VCaP (cell line): Measurements from ENCODE around the gene FGR.
"Not testable (repeated sequence)": the region's sequence is repeated elsewhere in the genome, so short reads cannot be mapped to it uniquely, and the experiment has no call there.

ENCODE experiments used
- H3K27ac ChIP-seq: fragments of 450-650 bp; 2 replicates; pipeline ENCODE4 v1.5.1; 2017
- CTCF ChIP-seq: fragments of 450-650 bp; conservative IDR thresholded peaks from 2 replicates; pipeline ENCODE4 v1.5.1; 2017; ENCODE audit warnings: mild to moderate bottlenecking, moderate library complexity

FGR gene

GRCh38 chr1:27643600-27644368, 8.8 kb upstream of the FGR start:
- TF ChIP-seq CTCF, result peak; percentile 81
- H3K27ac ChIP-seq, result no peak overlapping the region

- H3K27ac ChIP-seq, result not testable (repeated sequence)
Observed at GRCh38 chr1:27640514-27640913, 5.5 kb upstream of the FGR start.

GRCh38 chr1:27638805-27639204, 3.8 kb upstream of the FGR start:
- H3K27ac ChIP-seq, result no peak overlapping the region
- no peak for TF ChIP-seq CTCF

GRCh38 chr1:27638047-27638734, 3.2 kb upstream of the FGR start:
- no peak overlapping the region for H3K27ac ChIP-seq

GRCh38 chr1:27635396-27636142, 584 bp upstream of the FGR start:
- H3K27ac ChIP-seq, result no peak overlapping the region
- TF ChIP-seq CTCF, result no peak

More at GRCh38 chr1:27638047-27638734, 3.2 kb upstream of the FGR start:
- no peak for TF ChIP-seq CTCF

GRCh38 chr1:27634177-27634984, 604 bp downstream of the FGR start:
- TF ChIP-seq CTCF, result no peak
- no peak overlapping the region; the same call in 1 of the 2 replicates for H3K27ac ChIP-seq

- H3K27ac ChIP-seq, result no peak overlapping the region; the same call in 1 of the 2 replicates
- TF ChIP-seq CTCF, result no peak
Observed at GRCh38 chr1:27633640-27634176, 1.3 kb downstream of the FGR start.
